A549 (cell line): ENCODE data around the gene OR52B6. TPM values are rescaled to one million over a fixed set of nuclear protein-coding genes. Genes with fewer than 3 reads are reported as not detected.

Experiments used
- ATAC-seq, 2 experiments: fragments of 200-7000 bp in 1 of 2; fragments of >200 bp in 1 of 2; cut with Nextera tagmentation in 1 of 2; cut with Tn5 transposase in 1 of 2; 3 replicates each; pipeline versions ENCODE4 v1.8.0 to v1.9.1; 2018 to 2020; ENCODE audit warnings: mild to moderate bottlenecking in 1 of 2, moderate library complexity in 1 of 2
- CTCF ChIA-PET: fragments of 300-600 bp; sonication (Branson Sonifier 250); formaldehyde crosslinking; extraction: SDS; loops from one replicate; lab custom pipeline; 2021; ENCODE audit warnings: antibody characterized with exemption, inconsistent platforms; lab: Yijun Ruan, JAX
- POLR2A ChIA-PET: fragments of 350-600 bp; formaldehyde crosslinking; extraction: SDS; loops from one replicate; lab custom pipeline; 2021; ENCODE audit warnings: antibody characterized with exemption, inconsistent platforms; lab: Yijun Ruan, JAX
- DNase-seq, 2 experiments: peaks; one replicate each; pipeline versions ENCODE4 v3.0.0 to v3.0.0-alpha.2; 2011 to 2016; ENCODE audit warnings: low read depth in 1 of 2, low spot score in 1 of 2
- FAIRE-seq: peaks from 2 replicates; lab custom pipeline; 2011; peaks lifted over from hg19 to GRCh38; lab: Jason Lieb, UNC
- H3K27ac ChIP-seq, 2 experiments: fragments of >200 bp; sonication (Bioruptor Twin); formaldehyde crosslinking; 3 replicates each; pipeline ENCODE4 v1.5.1; 2016 to 2017
- H3K4me1 ChIP-seq: fragments of >200 bp; sonication (Bioruptor Twin); formaldehyde crosslinking; 3 replicates; pipeline ENCODE4 v1.6.1; 2016
- H3K4me2 ChIP-seq: fragments of >200 bp; sonication (Bioruptor Twin); formaldehyde crosslinking; 3 replicates; pipeline ENCODE4 v1.6.1; 2016
- H3K4me3 ChIP-seq: fragments of >200 bp; sonication (Bioruptor Twin); formaldehyde crosslinking; 3 replicates; pipeline ENCODE4 v1.5.1; 2016
- H3K9me3 ChIP-seq: fragments of >200 bp; sonication (Bioruptor Twin); formaldehyde crosslinking; 3 replicates; pipeline ENCODE4 v1.6.1; 2016
- ATOH8 ChIP-seq: fragments of 250-450 bp; sonication (Bioruptor Pico); IDR thresholded peaks from 2 replicates; pipeline ENCODE4 v1.5.0; 2020; ENCODE audit warnings: low read depth, mild to moderate bottlenecking, moderate library complexity
- BCL3 ChIP-seq: fragments of >200 bp; sonication (Bioruptor Twin); formaldehyde crosslinking; IDR thresholded peaks from 3 replicates; pipeline ENCODE4 v1.6.1; 2016
- BHLHE40 ChIP-seq: IDR thresholded peaks from 2 replicates; pipeline ENCODE4 v1.6.1; 2012; ENCODE audit warnings: low read depth, low read length, inconsistent platforms
- CBX8 ChIP-seq: fragments of 200-600 bp; sonication (generic); IDR thresholded peaks from 2 replicates; pipeline ENCODE4 v1.6.1; 2016
- CEBPB ChIP-seq, 2 experiments: fragments of >200 bp in 1 of 2; sonication (Bioruptor Twin) in 1 of 2; formaldehyde crosslinking in 1 of 2; IDR thresholded peaks; 2 replicates each; pipeline ENCODE4 v1.6.1; 2012 to 2016
- FOSB ChIP-seq: fragments of 250-450 bp; sonication (Bioruptor Pico); IDR thresholded peaks from 2 replicates; pipeline ENCODE4 v1.5.0; 2020; ENCODE audit warnings: mild to moderate bottlenecking, moderate library complexity
- FOSL2 ChIP-seq, 2 experiments: fragments of 450-650 bp in 1 of 2; fragments of >200 bp in 1 of 2; sonication (Bioruptor Twin) in 1 of 2; formaldehyde crosslinking; IDR thresholded peaks; 2 replicates each; pipeline versions ENCODE4 v1.5.0 to v1.6.1; 2016 to 2020; ENCODE audit warnings: mild to moderate bottlenecking in 1 of 2, moderate library complexity in 1 of 2
- GATA3 ChIP-seq: IDR thresholded peaks from 2 replicates; pipeline ENCODE4 v1.6.1; 2012; ENCODE audit warnings: borderline replicate concordance
- HDAC2 ChIP-seq: fragments of 200-600 bp; sonication (generic); IDR thresholded peaks from 2 replicates; pipeline ENCODE4 v1.6.1; 2016
- HOXB5 ChIP-seq: fragments of 250-450 bp; sonication (Bioruptor Pico); IDR thresholded peaks from 2 replicates; pipeline ENCODE4 v1.5.0; 2020; ENCODE audit warnings: mild to moderate bottlenecking, moderate library complexity
- JUN ChIP-seq, 2 experiments: fragments of >200 bp; sonication (Bioruptor Twin); formaldehyde crosslinking; IDR thresholded peaks; 2 replicates in 1 of 2; 3 replicates in 1 of 2; pipeline ENCODE4 v1.6.1; 2016 to 2017
- JUNB ChIP-seq: fragments of >200 bp; sonication (Bioruptor Twin); formaldehyde crosslinking; IDR thresholded peaks from 2 replicates; pipeline ENCODE4 v1.6.1; 2016
- MAFK ChIP-seq: fragments of 450-650 bp; IDR thresholded peaks from 2 replicates; pipeline ENCODE4 v1.6.1; 2014; ENCODE audit not compliant: partially characterized antibody
- MAX ChIP-seq: IDR thresholded peaks from 2 replicates; pipeline ENCODE4 v1.6.1; 2012
- POLR2AphosphoS2 ChIP-seq: conservative IDR thresholded peaks from 2 replicates; pipeline ENCODE4 v1.6.1; 2012; ENCODE audit warnings: low read length, improper control_type of control experiment, inconsistent platforms
- RARB ChIP-seq: fragments of 250-450 bp; sonication (Bioruptor Pico); IDR thresholded peaks from 2 replicates; pipeline ENCODE4 v1.8.0; 2021; ENCODE audit warnings: mild to moderate bottlenecking, moderate library complexity
- RFX5 ChIP-seq: fragments of 450-650 bp; IDR thresholded peaks from 2 replicates; pipeline ENCODE4 v1.7.1; 2014; ENCODE audit warnings: antibody characterized with exemption, mild to moderate bottlenecking, moderate library complexity
- TP53 ChIP-seq: fragments of 250-450 bp; sonication (Bioruptor Pico); IDR thresholded peaks from 2 replicates; pipeline ENCODE4 v1.5.0; 2021; ENCODE audit warnings: mild to moderate bottlenecking, moderate library complexity
- ZFP36 ChIP-seq: fragments of 450-650 bp; IDR thresholded peaks from 2 replicates; pipeline ENCODE4 v1.6.1; 2014; ENCODE audit warnings: borderline replicate concordance; ENCODE audit not compliant: partially characterized antibody
- ZNF302 ChIP-seq: fragments of 250-450 bp; sonication (Bioruptor Pico); IDR thresholded peaks from 2 replicates; pipeline ENCODE4 v1.9.0; 2021; ENCODE audit warnings: inconsistent platforms, mild to moderate bottlenecking, moderate library complexity
- WGBS: methylation state at CpG from one replicate; pipeline ENCODE4 v1.1.6; 2017; ENCODE audit errors: missing lambda C conversion rate; 5-methylcytosine and 5-hydroxymethylcytosine counted together
- polyA plus RNA-seq, 4 experiments: library from polyadenylated mRNA; depleted of rRNA in 3 of 4; stranded (reverse); fragments of >200 nt; fragmentation: RNase III in 1 of 4; extraction: RNeasy Plus Mini Kit Qiagen cat#74134 plus additional on column Dnase treatment in 1 of 4; gene quantifications; 2 replicates in 3 of 4; 3 replicates in 1 of 4; pipeline ENCODE4 v1.2.3, GENCODE V29; 2011 to 2017
- TF ChIP-seq, protein P1 (sequence below): fragments of 450-650 bp; IDR thresholded peaks from 2 replicates; pipeline ENCODE4 v1.6.1; 2014; ENCODE audit warnings: antibody characterized with exemption

OR52B6 gene
- polyA plus RNA-seq, 2 of the 4 experiments (the other 2 are of a cell fraction) = not detected

DNA sequence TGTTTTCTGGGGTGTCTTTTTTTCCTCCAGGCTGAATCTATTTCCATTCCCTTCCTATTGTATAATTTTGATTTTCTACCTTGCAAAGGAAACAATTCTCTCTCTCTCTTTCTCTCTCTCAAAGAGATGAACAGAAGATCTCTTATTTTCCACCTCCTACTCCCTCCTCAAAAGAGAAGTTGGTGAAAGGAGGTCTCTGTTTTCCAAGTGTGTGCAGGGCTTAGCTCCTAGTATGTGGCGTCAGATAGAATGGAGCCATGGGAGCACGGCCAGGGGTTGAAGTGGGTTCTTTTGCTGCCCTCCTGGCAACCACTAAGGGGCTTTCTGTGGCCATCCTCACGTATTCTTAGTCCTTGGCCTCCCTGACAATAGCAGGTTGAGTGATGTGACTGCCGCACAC lies 44.6 kb downstream of the OR52B6 start:
- FAIRE-seq = no peak
- WGBS = 45% methylated on average over 4 of the region's 4 CpGs
- peak overlapping the region; percentile 69 to 83 for H3K27ac ChIP-seq

GRCh38 chr11:5626196-5626595 lies 45.5 kb downstream of the OR52B6 start:
- H3K4me3 ChIP-seq = no peak overlapping the region
- H3K4me2 ChIP-seq = peak overlapping the region; percentile 81
- WGBS = 55% methylated on average over 5 of the region's 5 CpGs
- ChIA-PET CTCF (no interaction called here), POLR2A (no interaction called here)
- H3K4me1 ChIP-seq = peaks cover 38% of the 10 kb centered on the region
- no peak for DNase-seq
- no peak for TF ChIP-seq FOSL2 (IDR thresholded peaks at IDR 0.05)
- TF ChIP-seq FOSL2 (CRISPR knock-in tag; IDR thresholded peaks at IDR 0.05) = 0 out of 2 replicates have a peak, but pooled peaks have one; percentile 31
- TF ChIP-seq POLR2AphosphoS2 = no peak
- no peak for TF ChIP-seq RARB (CRISPR knock-in tag)
- no peak for TF ChIP-seq CBX8
- ATAC-seq = no peak
- H3K9me3 ChIP-seq = no peaks in the 10 kb centered on the region
- H3K27ac ChIP-seq = peak overlapping the region; percentile 17 to 83; a peak in 2 of 6 replicates
- no peak for FAIRE-seq

More for the DNA sequence above, 44.6 kb downstream of the OR52B6 start:
- DNase-seq = no peak
- TF ChIP-seq HDAC2 = no peak
- no peak for TF ChIP-seq JUNB
- TF ChIP-seq TP53 (CRISPR knock-in tag) = no peak
- TF ChIP-seq HOXB5 (CRISPR knock-in tag) = no peak
- TF ChIP-seq BHLHE40 = no peak
- TF ChIP-seq, protein P1, sequence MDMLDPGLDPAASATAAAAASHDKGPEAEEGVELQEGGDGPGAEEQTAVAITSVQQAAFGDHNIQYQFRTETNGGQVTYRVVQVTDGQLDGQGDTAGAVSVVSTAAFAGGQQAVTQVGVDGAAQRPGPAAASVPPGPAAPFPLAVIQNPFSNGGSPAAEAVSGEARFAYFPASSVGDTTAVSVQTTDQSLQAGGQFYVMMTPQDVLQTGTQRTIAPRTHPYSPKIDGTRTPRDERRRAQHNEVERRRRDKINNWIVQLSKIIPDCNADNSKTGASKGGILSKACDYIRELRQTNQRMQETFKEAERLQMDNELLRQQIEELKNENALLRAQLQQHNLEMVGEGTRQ = no peak
- no peak for TF ChIP-seq MAFK
- no peak for TF ChIP-seq JUN (IDR thresholded peaks at IDR 0.05)
- TF ChIP-seq CBX8 = no peak
- no peak for TF ChIP-seq ZFP36
- no peak for TF ChIP-seq GATA3
- no peak for TF ChIP-seq RFX5
- TF ChIP-seq FOSB (CRISPR knock-in tag) = no peak
- TF ChIP-seq CEBPB (IDR thresholded peaks at IDR 0.05) = no peak
- no peak for TF ChIP-seq ATOH8 (CRISPR knock-in tag)
- no peak for TF ChIP-seq BCL3
- TF ChIP-seq, all 56 proteins: peak for 0
- Histone ChIP-seq H3K4me3 (peak overlapping the region; percentile 46), H3K4me1 (peaks cover 45% of the 10 kb centered on the region), H3K4me2 (peak overlapping the region; percentile 81), H3K9me3 (no peaks in the 10 kb centered on the region)
- ChIA-PET CTCF (interaction anchor here (1.4 kb wide), 1 partner anchor 12 kb away, joined by 3 read pairs; no protein-coding TSS in a partner anchor), POLR2A (interaction anchor here (1.3 kb wide), 1 partner anchor 59 kb away, joined by 6 read pairs; the partner anchor contains the start of gene TRIM5)
- ATAC-seq = peak in 1 of 2 experiments; percentile 1; a peak in 1 of 6 replicates

DNA sequence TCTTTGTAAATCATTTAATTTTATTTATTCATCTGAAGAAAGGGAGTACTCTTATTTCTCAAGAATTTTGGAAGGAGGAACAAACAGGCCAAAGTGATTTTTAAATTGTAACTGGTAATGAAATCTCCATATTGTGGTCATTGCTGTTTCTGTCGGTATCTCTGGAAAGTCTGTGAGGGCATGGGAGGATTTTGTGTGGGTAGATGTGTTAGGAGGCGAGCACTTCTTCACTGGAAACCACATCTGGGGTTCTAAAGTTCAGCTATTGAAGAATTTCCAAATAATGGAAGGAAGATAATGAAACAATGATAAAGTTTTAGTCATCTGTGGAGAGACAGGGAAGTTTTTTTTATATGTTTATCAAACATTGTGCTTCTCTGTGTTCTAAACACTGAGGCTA lies 50.7 kb downstream of the OR52B6 start:
- no peak for FAIRE-seq
- H3K4me2 ChIP-seq = no peak overlapping the region
- no peak overlapping the region for H3K4me3 ChIP-seq
- ChIA-PET CTCF (no interaction called here), POLR2A (no interaction called here)
- H3K27ac ChIP-seq = no peak overlapping the region
- peaks cover under 1% of the 10 kb centered on the region; the same call in 1 of the 3 replicates for H3K4me1 ChIP-seq
- 96% methylated on average over 2 of the region's 2 CpGs for WGBS
- ATAC-seq = no peak
- H3K9me3 ChIP-seq = no peaks in the 10 kb centered on the region
- TF ChIP-seq MAX (no peak), TP53 (CRISPR knock-in tag) (no peak), ZNF302 (CRISPR knock-in tag) (no peak)
- no peak for DNase-seq

Other genes starting within 250 kb of the OR52B6 start
- gene OR51B5, start 237.4 kb upstream of the OR52B6 start, polyA plus RNA-seq (2011; rRNA removed) = 0.09 and 0.19 TPM in 2 replicates
- gene OR51B5, start 237.4 kb upstream of the OR52B6 start, polyA plus RNA-seq (2017; fragmentation: RNase III; extraction: RNeasy Plus Mini Kit Qiagen cat#74134 plus additional on column Dnase treatment) = 0.06 to 0.10 TPM in 2 of 3 replicates, not detected in the other
- gene OR51B6, start 229.4 kb upstream of the OR52B6 start, polyA plus RNA-seq (2011; rRNA removed) = not detected in 2 replicates
- not detected in 3 replicates for gene OR51B6, start 229.4 kb upstream of the OR52B6 start, polyA plus RNA-seq (2017; fragmentation: RNase III; extraction: RNeasy Plus Mini Kit Qiagen cat#74134 plus additional on column Dnase treatment)
- not detected in 2 replicates for gene OR51M1, start 197.1 kb upstream of the OR52B6 start, polyA plus RNA-seq (2011; rRNA removed)
- gene OR51M1, start 197.1 kb upstream of the OR52B6 start, polyA plus RNA-seq (2017; fragmentation: RNase III; extraction: RNeasy Plus Mini Kit Qiagen cat#74134 plus additional on column Dnase treatment) = not detected in 3 replicates
- not detected in 2 replicates for gene OR51Q1, start 158.8 kb upstream of the OR52B6 start, polyA plus RNA-seq (2011; rRNA removed)
- gene OR51Q1, start 158.8 kb upstream of the OR52B6 start, polyA plus RNA-seq (2017; fragmentation: RNase III; extraction: RNeasy Plus Mini Kit Qiagen cat#74134 plus additional on column Dnase treatment) = not detected in 3 replicates
- gene OR51I1, start 139.4 kb upstream of the OR52B6 start, polyA plus RNA-seq (2011; rRNA removed) = not detected in 2 replicates
- gene OR51I1, start 139.4 kb upstream of the OR52B6 start, polyA plus RNA-seq (2017; fragmentation: RNase III; extraction: RNeasy Plus Mini Kit Qiagen cat#74134 plus additional on column Dnase treatment) = not detected in 3 replicates
- not detected in 2 replicates for gene OR51I2, start 131.6 kb upstream of the OR52B6 start, polyA plus RNA-seq (2011; rRNA removed)
- gene OR51I2, start 131.6 kb upstream of the OR52B6 start, polyA plus RNA-seq (2017; fragmentation: RNase III; extraction: RNeasy Plus Mini Kit Qiagen cat#74134 plus additional on column Dnase treatment) = not detected in 3 replicates
- gene OR52D1, start 92.2 kb upstream of the OR52B6 start, polyA plus RNA-seq (2011; rRNA removed) = not detected in 2 replicates
- gene OR52D1, start 92.2 kb upstream of the OR52B6 start, polyA plus RNA-seq (2017; fragmentation: RNase III; extraction: RNeasy Plus Mini Kit Qiagen cat#74134 plus additional on column Dnase treatment) = not detected in 3 replicates
- not detected in 2 replicates for gene UBQLN3, start 70.9 kb upstream of the OR52B6 start, polyA plus RNA-seq (2011; rRNA removed)
- not detected in 3 replicates for gene UBQLN3, start 70.9 kb upstream of the OR52B6 start, polyA plus RNA-seq (2017; fragmentation: RNase III; extraction: RNeasy Plus Mini Kit Qiagen cat#74134 plus additional on column Dnase treatment)
- 0.41 and 0.71 TPM in 2 replicates for gene UBQLNL, start 64.2 kb upstream of the OR52B6 start, polyA plus RNA-seq (2011; rRNA removed)
- 0.06 to 0.13 TPM (median 0.12 TPM) in 3 replicates for gene UBQLNL, start 64.2 kb upstream of the OR52B6 start, polyA plus RNA-seq (2017; fragmentation: RNase III; extraction: RNeasy Plus Mini Kit Qiagen cat#74134 plus additional on column Dnase treatment)
- not detected in 2 replicates for gene OR52H1, start 32.3 kb upstream of the OR52B6 start, polyA plus RNA-seq (2011; rRNA removed)
- not detected in 3 replicates for gene OR52H1, start 32.3 kb upstream of the OR52B6 start, polyA plus RNA-seq (2017; fragmentation: RNase III; extraction: RNeasy Plus Mini Kit Qiagen cat#74134 plus additional on column Dnase treatment)
- 44.1 and 52.8 TPM in 2 replicates for gene TRIM6, start 15.8 kb downstream of the OR52B6 start, polyA plus RNA-seq (2011; rRNA removed)
- 22.6 to 27.5 TPM (median 22.9 TPM) in 3 replicates for gene TRIM6, start 15.8 kb downstream of the OR52B6 start, polyA plus RNA-seq (2017; fragmentation: RNase III; extraction: RNeasy Plus Mini Kit Qiagen cat#74134 plus additional on column Dnase treatment)
- gene TRIM34, start 44.1 kb downstream of the OR52B6 start, polyA plus RNA-seq (2011; rRNA removed) = 11.7 and 15.2 TPM in 2 replicates
- 6.1 to 8.1 TPM (median 6.8 TPM) in 3 replicates for gene TRIM34, start 44.1 kb downstream of the OR52B6 start, polyA plus RNA-seq (2017; fragmentation: RNase III; extraction: RNeasy Plus Mini Kit Qiagen cat#74134 plus additional on column Dnase treatment)
- 30.5 and 32.6 TPM in 2 replicates for gene TRIM5, start 104.2 kb downstream of the OR52B6 start, polyA plus RNA-seq (2011; rRNA removed)
- gene TRIM5, start 104.2 kb downstream of the OR52B6 start, polyA plus RNA-seq (2017; fragmentation: RNase III; extraction: RNeasy Plus Mini Kit Qiagen cat#74134 plus additional on column Dnase treatment) = 19.6 to 22.8 TPM (median 21.9 TPM) in 3 replicates
- 2.4 and 2.7 TPM in 2 replicates for gene TRIM22, start 108.9 kb downstream of the OR52B6 start, polyA plus RNA-seq (2011; rRNA removed)
- gene TRIM22, start 108.9 kb downstream of the OR52B6 start, polyA plus RNA-seq (2017; fragmentation: RNase III; extraction: RNeasy Plus Mini Kit Qiagen cat#74134 plus additional on column Dnase treatment) = 1.2 to 1.5 TPM (median 1.4 TPM) in 3 replicates
- gene OR56B1, start 155.6 kb downstream of the OR52B6 start, polyA plus RNA-seq (2011; rRNA removed) = not detected in 2 replicates
- not detected in 3 replicates for gene OR56B1, start 155.6 kb downstream of the OR52B6 start, polyA plus RNA-seq (2017; fragmentation: RNase III; extraction: RNeasy Plus Mini Kit Qiagen cat#74134 plus additional on column Dnase treatment)
- gene OR52N4, start 173.4 kb downstream of the OR52B6 start, polyA plus RNA-seq (2011; rRNA removed) = not detected in 2 replicates
- gene OR52N4, start 173.4 kb downstream of the OR52B6 start, polyA plus RNA-seq (2017; fragmentation: RNase III; extraction: RNeasy Plus Mini Kit Qiagen cat#74134 plus additional on column Dnase treatment) = not detected in 3 replicates
- gene OR52N5, start 202.5 kb downstream of the OR52B6 start, polyA plus RNA-seq (2011; rRNA removed) = not detected in 2 replicates
- not detected in 3 replicates for gene OR52N5, start 202.5 kb downstream of the OR52B6 start, polyA plus RNA-seq (2017; fragmentation: RNase III; extraction: RNeasy Plus Mini Kit Qiagen cat#74134 plus additional on column Dnase treatment)
- gene OR52N1, start 210.4 kb downstream of the OR52B6 start, polyA plus RNA-seq (2011; rRNA removed) = not detected in 2 replicates
- gene OR52N1, start 210.4 kb downstream of the OR52B6 start, polyA plus RNA-seq (2017; fragmentation: RNase III; extraction: RNeasy Plus Mini Kit Qiagen cat#74134 plus additional on column Dnase treatment) = not detected in 3 replicates
- not detected in 2 replicates for gene OR52N2, start 228.0 kb downstream of the OR52B6 start, polyA plus RNA-seq (2011; rRNA removed)
- not detected in 3 replicates for gene OR52N2, start 228.0 kb downstream of the OR52B6 start, polyA plus RNA-seq (2017; fragmentation: RNase III; extraction: RNeasy Plus Mini Kit Qiagen cat#74134 plus additional on column Dnase treatment)